HAP-1 (cell line): ENCODE measurements around the gene OSBPL5.

Experiments
- DNase-seq, 2 experiments: peaks; one replicate each; pipeline ENCODE4 v3.0.0-alpha.2; 2016 to 2020; ENCODE audit warnings: low spot score in 2 of 2
- H3K27me3 ChIP-seq: fragments of 250-450 bp; sonication (Bioruptor Pico); 2 replicates; pipeline ENCODE4 v1.5.1; 2020; ENCODE audit warnings: low read depth, mild to moderate bottlenecking, moderate library complexity
- H3K36me3 ChIP-seq: fragments of 250-450 bp; sonication (Bioruptor Pico); replicated peaks from 2 replicates; pipeline ENCODE4 v1.5.1; 2020; ENCODE audit warnings: mild to moderate bottlenecking
- H3K4me1 ChIP-seq: fragments of 250-450 bp; sonication (Bioruptor Pico); 2 replicates; pipeline ENCODE4 v1.5.1; 2020; ENCODE audit warnings: mild to moderate bottlenecking
- H3K4me3 ChIP-seq: fragments of 250-450 bp; sonication (Bioruptor Pico); 2 replicates; pipeline ENCODE4 v1.5.1; 2020; ENCODE audit warnings: mild to moderate bottlenecking, moderate library complexity
- H3K9me3 ChIP-seq: fragments of 250-450 bp; sonication (Bioruptor Pico); 2 replicates; pipeline ENCODE4 v1.5.1; 2020; ENCODE audit warnings: mild to moderate bottlenecking, moderate library complexity
- in situ Hi-C: fragments of 300-500 bp; cut with MboI; formaldehyde crosslinking; loops from 3 replicates; pipeline ENCODE4 v1.14.3; 2020; ENCODE audit warnings: low sequenced_read_pairs, inconsistent platforms, mixed read lengths

The OSBPL5 gene

GRCh38 chr11:3148990-3149851 lies 15.9 kb downstream of the OSBPL5 start:
- DNase-seq, result no peak
- Histone ChIP-seq H3K9me3 (no peaks in the 10 kb centered on the region), H3K4me1 (no peaks in the 10 kb centered on the region), H3K27me3 (no peaks in the 10 kb centered on the region), H3K4me3 (no peak overlapping the region), H3K36me3 (no peaks in the 10 kb centered on the region)
- in situ Hi-C loops, result no loop called here

GRCh38 chr11:3148255-3148989 lies 16.7 kb downstream of the OSBPL5 start:
- no peak overlapping the region for H3K4me3 ChIP-seq
- in situ Hi-C loops, result no loop called here
- no peaks in the 10 kb centered on the region for H3K4me1 ChIP-seq
- no peaks in the 10 kb centered on the region for H3K36me3 ChIP-seq
- no peak for DNase-seq
- H3K9me3 ChIP-seq, result no peaks in the 10 kb centered on the region
- H3K27me3 ChIP-seq, result no peaks in the 10 kb centered on the region

- no peak for DNase-seq
- in situ Hi-C loops, result no loop called here
These were observed 17.5 kb downstream of the OSBPL5 start for GRCh38 chr11:3147626-3148025.

GRCh38 chr11:3147257-3147619 lies 17.9 kb downstream of the OSBPL5 start:
- no peak for DNase-seq
- in situ Hi-C loops, result no loop called here

More at GRCh38 chr11:3147626-3148025, 17.5 kb downstream of the OSBPL5 start:
- Histone ChIP-seq H3K9me3 (no peaks in the 10 kb centered on the region), H3K4me3 (no peak overlapping the region), H3K27me3 (no peaks in the 10 kb centered on the region), H3K36me3 (no peaks in the 10 kb centered on the region), H3K4me1 (no peaks in the 10 kb centered on the region)

GRCh38 chr11:3146612-3147256 lies 18.4 kb downstream of the OSBPL5 start:
- Histone ChIP-seq H3K4me3 (no peak overlapping the region), H3K4me1 (no peaks in the 10 kb centered on the region), H3K9me3 (no peaks in the 10 kb centered on the region), H3K27me3 (no peaks in the 10 kb centered on the region), H3K36me3 (no peaks in the 10 kb centered on the region)
- no peak for DNase-seq
- in situ Hi-C loops, result no loop called here

More at GRCh38 chr11:3147257-3147619, 17.9 kb downstream of the OSBPL5 start:
- H3K4me3 ChIP-seq, result no peak overlapping the region
- H3K27me3 ChIP-seq, result no peaks in the 10 kb centered on the region
- H3K4me1 ChIP-seq, result no peaks in the 10 kb centered on the region
- H3K9me3 ChIP-seq, result no peaks in the 10 kb centered on the region
- no peaks in the 10 kb centered on the region for H3K36me3 ChIP-seq

GRCh38 chr11:3145206-3145520 lies 19.9 kb downstream of the OSBPL5 start:
- in situ Hi-C loops, result no loop called here
- Histone ChIP-seq H3K9me3 (no peaks in the 10 kb centered on the region), H3K27me3 (no peaks in the 10 kb centered on the region), H3K36me3 (no peaks in the 10 kb centered on the region), H3K4me3 (no peak overlapping the region), H3K4me1 (no peaks in the 10 kb centered on the region)
- no peak for DNase-seq

- Histone ChIP-seq H3K9me3 (no peaks in the 10 kb centered on the region), H3K27me3 (no peaks in the 10 kb centered on the region), H3K4me3 (no peak overlapping the region), H3K36me3 (no peaks in the 10 kb centered on the region), H3K4me1 (no peaks in the 10 kb centered on the region)
- DNase-seq, result no peak
- in situ Hi-C loops, result no loop called here
These were observed 20.6 kb downstream of the OSBPL5 start for GRCh38 chr11:3144296-3145205.

- in situ Hi-C loops, result no loop called here
These were observed 21.8 kb downstream of the OSBPL5 start for GRCh38 chr11:3143136-3143880.

GRCh38 chr11:3140291-3140603 lies 24.9 kb downstream of the OSBPL5 start:
- Histone ChIP-seq H3K4me1 (no peaks in the 10 kb centered on the region), H3K27me3 (no peaks in the 10 kb centered on the region), H3K36me3 (no peaks in the 10 kb centered on the region), H3K9me3 (no peaks in the 10 kb centered on the region), H3K4me3 (no peak overlapping the region)
- in situ Hi-C loops, result no loop called here
- DNase-seq, result no peak

More at GRCh38 chr11:3143136-3143880, 21.8 kb downstream of the OSBPL5 start:
- Histone ChIP-seq H3K27me3 (no peaks in the 10 kb centered on the region), H3K4me3 (no peak overlapping the region), H3K9me3 (no peaks in the 10 kb centered on the region), H3K4me1 (no peaks in the 10 kb centered on the region), H3K36me3 (no peaks in the 10 kb centered on the region)
- no peak for DNase-seq

GRCh38 chr11:3139481-3140290 lies 25.4 kb downstream of the OSBPL5 start:
- in situ Hi-C loops, result no loop called here
- no peaks in the 10 kb centered on the region for H3K27me3 ChIP-seq
- no peak overlapping the region for H3K4me3 ChIP-seq
- DNase-seq, result no peak
- no peaks in the 10 kb centered on the region for H3K9me3 ChIP-seq
- H3K36me3 ChIP-seq, result no peaks in the 10 kb centered on the region
- no peaks in the 10 kb centered on the region for H3K4me1 ChIP-seq

- no peaks in the 10 kb centered on the region for H3K27me3 ChIP-seq
- DNase-seq, result no peak
- no peaks in the 10 kb centered on the region for H3K4me1 ChIP-seq
- H3K9me3 ChIP-seq, result no peaks in the 10 kb centered on the region
- H3K36me3 ChIP-seq, result no peaks in the 10 kb centered on the region
- no peak overlapping the region for H3K4me3 ChIP-seq
- in situ Hi-C loops, result no loop called here
These were observed 26.0 kb downstream of the OSBPL5 start for GRCh38 chr11:3139086-3139440.

- no peaks in the 10 kb centered on the region for H3K27me3 ChIP-seq
- H3K9me3 ChIP-seq, result no peaks in the 10 kb centered on the region
- no peak for DNase-seq
- in situ Hi-C loops, result no loop called here
- H3K4me1 ChIP-seq, result no peaks in the 10 kb centered on the region
- no peak overlapping the region for H3K4me3 ChIP-seq
- H3K36me3 ChIP-seq, result no peaks in the 10 kb centered on the region
These were observed 26.7 kb downstream of the OSBPL5 start for GRCh38 chr11:3138178-3139085.
